ENCODE measurements around the gene BTBD9.

DNA sequence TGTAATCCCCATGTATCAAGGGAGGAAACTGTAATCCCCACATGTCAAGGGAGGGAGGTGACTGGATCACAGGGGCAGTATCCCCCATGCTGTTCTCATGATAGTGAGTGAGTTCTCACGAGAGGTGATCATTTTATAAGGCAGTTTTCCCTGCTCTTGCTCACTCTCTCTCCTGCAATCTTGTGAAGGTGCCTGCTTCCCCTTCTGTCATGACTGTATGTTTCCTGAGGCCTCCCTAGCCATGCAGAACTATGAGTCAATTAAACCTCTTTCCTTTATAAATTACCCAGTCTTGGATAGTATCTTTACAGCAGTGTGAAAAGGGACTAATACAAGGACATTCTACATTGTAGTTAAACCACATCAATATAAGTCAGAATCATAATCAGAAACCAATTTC lies 112.4 kb downstream of the BTBD9 start:
- no peak for TF ChIP-seq POLR2A (IDR thresholded peaks at IDR 0.05)
- TF ChIP-seq, protein P1, sequence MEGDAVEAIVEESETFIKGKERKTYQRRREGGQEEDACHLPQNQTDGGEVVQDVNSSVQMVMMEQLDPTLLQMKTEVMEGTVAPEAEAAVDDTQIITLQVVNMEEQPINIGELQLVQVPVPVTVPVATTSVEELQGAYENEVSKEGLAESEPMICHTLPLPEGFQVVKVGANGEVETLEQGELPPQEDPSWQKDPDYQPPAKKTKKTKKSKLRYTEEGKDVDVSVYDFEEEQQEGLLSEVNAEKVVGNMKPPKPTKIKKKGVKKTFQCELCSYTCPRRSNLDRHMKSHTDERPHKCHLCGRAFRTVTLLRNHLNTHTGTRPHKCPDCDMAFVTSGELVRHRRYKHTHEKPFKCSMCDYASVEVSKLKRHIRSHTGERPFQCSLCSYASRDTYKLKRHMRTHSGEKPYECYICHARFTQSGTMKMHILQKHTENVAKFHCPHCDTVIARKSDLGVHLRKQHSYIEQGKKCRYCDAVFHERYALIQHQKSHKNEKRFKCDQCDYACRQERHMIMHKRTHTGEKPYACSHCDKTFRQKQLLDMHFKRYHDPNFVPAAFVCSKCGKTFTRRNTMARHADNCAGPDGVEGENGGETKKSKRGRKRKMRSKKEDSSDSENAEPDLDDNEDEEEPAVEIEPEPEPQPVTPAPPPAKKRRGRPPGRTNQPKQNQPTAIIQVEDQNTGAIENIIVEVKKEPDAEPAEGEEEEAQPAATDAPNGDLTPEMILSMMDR (IDR thresholded peaks at IDR 0.05): no peak

Data from Peyer's patch (tissue), 4 donors.